Measurements from ENCODE around the gene PAN3.

PAN3 gene

GRCh38 chr13:28340272-28340793, 202.0 kb downstream of the PAN3 start:
- DNase-seq: no peak

GRCh38 chr13:28342251-28342650, 203.9 kb downstream of the PAN3 start:
- no peak for DNase-seq

- no peak for DNase-seq
Observed at GRCh38 chr13:28344163-28344562, 205.8 kb downstream of the PAN3 start.
